Stimulated activated CD8-positive, alpha-beta memory T cell treated with anti-CD3 and anti-CD28 coated beads, Interleukin-4, amount 100 ng/mL, for 4 hours (primary cell): ENCODE results near the gene LAMA2.
"Not testable (repeated sequence)": the region's sequence is repeated elsewhere in the genome, so short reads cannot be mapped to it uniquely, and the experiment has no call there.

ENCODE experiments used
- DNase-seq, 2 donors: peaks; one replicate each; pipeline ENCODE4 v3.0.0-alpha.2; 2020; ENCODE audit warnings: low read depth in 2 of 2, low spot score in 1 of 2

The LAMA2 gene

GRCh38 chr6:129115471-129115870 is 232.5 kb downstream of the LAMA2 start:
- no peak for DNase-seq

- no peak for DNase-seq
Measured at GRCh38 chr6:129117355-129117754, 234.4 kb downstream of the LAMA2 start.

DNA sequence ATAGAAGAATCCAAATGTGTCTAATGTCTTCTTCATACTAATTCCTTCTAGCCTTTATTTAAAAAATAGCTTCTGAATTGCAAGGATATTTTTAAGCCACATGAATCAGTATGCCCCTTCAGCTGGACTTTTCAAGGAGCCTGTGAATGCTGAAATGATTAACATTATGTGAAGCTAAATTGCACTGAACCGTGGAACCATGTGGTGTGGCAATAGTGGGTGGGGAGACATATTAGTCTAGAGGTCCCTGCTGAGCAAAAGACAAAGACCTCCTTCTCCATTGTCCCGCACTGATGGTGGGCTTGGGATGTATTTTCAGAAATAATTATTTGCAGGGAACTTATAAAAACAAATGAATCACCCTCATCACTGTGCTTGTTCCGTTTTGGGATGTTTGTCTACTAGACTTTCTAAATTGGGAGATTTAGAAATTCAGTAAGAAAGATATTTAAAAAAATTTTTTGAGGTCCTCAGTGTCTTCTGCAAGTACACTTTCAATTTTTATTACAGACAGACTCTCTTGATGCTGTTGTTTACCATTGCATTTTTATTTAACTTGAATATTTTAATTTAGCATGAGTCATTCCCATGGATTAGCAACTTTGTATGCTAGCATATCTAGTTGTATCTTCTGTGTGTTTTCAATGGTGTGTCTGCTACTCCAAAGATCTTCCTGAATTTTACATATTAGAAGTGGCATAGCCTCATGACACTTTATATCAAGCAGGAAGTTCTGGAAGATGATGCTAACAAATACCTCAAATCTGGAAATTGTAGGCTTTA is 238.1 kb downstream of the LAMA2 start:
- DNase-seq: no peak

DNA sequence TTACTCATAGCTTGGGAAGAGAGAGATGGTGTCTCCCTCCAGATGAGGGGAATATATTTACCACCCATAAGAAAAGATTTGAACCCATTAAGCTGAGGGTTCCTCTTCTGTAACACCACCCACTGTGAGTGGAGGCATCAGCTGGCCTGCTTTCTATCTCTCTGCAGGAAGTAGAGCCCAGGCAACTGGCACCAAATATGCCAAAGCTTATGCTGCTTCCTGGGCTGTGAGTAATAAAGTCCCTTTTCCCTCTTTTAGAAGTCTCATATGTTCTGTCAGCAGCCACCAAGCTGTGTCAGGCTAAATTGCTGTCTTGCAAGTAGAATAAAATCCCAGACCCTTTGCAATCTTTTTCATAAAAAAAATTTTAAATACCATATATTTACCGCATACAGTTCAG is 241.4 kb downstream of the LAMA2 start:
- no peak for DNase-seq

DNA sequence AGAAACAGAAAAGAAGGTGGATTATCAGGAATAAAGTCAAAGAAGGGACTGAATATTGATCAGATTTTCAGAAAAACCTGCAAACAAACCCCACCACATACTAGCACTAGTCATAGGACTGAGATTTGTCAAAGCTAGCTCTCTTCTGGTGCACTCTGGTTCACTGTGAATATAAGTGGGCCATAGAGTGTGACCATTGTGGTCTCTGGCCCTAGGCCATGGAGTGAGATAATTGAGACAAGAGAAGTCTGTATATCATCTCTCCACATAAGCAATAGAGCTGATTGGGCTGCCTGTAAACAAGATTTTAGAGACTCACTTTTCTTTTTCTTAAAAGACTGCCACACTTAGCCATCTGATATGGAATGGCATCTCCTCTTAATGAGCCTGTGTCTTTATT is 247.2 kb downstream of the LAMA2 start:
- no peak for DNase-seq

DNA sequence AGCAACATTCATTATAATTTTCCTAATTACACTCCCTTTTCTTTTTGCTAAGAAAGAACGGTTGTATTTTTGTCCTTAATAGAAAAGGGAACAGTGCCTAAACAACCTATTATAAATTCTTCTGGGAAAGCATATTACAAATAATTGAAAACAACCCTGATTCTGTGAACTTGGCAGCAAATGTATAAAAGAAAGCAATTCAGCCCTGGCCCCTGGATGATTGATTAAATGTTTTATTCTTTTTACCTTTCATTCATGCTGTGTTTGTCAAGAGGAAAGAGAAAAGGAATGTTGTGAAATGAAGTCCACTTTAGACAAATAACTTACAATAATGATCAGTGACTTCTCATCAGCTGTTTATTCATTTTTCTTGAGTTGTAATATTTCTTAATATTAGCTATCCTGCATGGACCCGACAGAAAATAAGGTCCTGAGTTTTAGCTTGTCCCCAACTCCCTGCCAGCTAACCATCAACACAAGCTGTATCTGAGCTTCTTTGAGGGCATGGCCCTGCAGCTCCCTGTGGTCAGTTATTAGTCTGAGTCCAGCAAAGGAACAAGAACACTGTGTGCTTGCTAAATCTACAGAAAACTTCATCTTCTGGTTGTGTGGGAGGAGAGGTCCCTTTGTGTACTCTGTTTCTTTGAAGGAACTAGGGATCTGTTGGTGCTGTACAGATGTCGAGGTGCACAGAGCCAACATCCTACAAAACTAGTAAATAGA is 248.2 kb downstream of the LAMA2 start:
- DNase-seq: no peak

DNA sequence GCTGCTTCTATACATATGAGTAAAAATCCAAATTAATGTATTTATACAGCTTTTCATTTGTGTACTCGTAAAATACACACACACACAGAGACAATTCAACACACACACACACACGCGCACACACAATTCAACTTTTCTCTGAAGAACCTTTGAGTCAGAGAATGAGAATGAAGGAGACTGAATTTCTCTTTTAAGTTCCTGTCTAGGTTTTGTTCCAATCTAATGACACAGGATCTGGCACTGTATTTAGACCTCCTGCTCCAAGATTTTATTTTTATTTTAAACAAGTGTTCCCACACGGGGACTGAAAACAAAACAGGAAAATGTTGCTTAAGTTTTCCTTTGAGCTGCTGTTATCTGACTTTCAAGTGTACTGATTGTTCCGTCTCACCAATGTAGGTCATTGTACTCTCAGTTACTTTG is 250.8 kb downstream of the LAMA2 start:
- no peak for DNase-seq

- no peak for DNase-seq
Measured at GRCh38 chr6:129134535-129134934, 251.6 kb downstream of the LAMA2 start.

DNA sequence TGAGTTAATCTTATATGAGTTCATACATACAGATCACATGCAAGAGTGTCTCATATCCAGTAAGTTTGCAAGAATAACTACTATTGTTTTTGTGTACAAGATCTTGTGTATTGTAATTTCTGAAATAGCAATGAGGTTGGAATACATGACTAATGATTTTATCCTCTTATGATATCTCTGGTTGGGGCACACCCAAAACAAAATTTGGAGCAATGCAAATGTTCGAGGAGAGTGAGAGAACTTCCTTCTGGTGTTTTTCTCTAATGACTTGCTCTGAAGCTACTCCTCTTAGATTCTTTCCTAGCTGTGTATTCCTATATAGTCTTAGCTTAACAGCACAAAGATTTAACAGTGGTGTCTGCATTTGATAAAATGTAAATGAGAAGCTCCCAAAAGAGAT is 252.5 kb downstream of the LAMA2 start:
- DNase-seq: no peak

- DNase-seq: no peak
Measured at GRCh38 chr6:129136751-129137150, 253.8 kb downstream of the LAMA2 start.

DNA sequence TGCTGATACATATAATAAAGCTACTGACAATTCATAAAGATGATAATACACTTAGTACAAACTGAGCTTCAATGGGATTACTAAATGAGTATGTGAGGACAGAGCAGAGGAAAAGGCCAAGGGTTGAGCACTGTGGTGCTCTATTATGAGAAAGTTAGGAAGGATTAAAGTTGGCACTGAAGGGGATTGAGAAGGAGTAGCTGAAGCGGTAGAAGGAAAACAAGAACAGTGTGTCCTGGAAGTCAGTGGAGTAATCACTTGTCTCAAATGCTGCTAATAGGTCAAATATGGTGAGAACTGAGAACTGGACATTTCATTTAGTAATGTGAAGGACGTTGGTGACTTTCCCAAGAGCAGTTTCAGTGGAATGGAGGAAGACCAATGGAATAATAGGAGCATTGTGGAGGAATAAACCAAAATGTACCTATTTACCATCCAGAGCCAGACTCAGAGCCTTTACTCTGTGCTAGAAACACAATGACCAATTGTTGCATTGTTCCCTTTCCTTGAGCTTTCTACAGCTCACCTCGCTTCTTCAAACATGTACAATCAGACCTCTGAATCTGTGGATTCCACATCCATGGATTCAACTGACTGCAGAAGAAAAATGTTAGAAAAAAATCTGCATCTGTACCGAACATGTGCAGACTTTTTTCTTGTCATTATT is 255.9 kb downstream of the LAMA2 start:
- DNase-seq: no peak

- no peak for DNase-seq
Measured at GRCh38 chr6:129140526-129140925, 257.6 kb downstream of the LAMA2 start.

DNA sequence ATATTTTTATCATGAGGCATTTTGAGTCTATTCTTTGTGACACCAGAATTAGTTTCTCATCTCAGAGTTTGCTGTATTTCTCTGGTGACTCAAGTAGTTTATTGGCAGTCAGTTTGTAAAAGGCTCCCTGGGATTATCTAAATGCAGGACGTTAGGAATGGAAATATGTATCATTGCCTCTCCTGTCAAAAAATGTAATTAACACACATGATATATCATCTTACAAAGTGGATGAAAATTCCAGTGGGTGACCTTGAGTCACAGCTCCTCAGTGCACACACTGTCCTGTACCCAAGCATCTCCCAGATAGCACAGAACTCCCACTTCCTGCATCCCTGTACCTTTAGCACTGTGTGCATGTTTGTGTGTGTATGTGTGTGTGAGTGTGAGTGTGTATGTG is 258.6 kb downstream of the LAMA2 start:
- no peak for DNase-seq

DNA sequence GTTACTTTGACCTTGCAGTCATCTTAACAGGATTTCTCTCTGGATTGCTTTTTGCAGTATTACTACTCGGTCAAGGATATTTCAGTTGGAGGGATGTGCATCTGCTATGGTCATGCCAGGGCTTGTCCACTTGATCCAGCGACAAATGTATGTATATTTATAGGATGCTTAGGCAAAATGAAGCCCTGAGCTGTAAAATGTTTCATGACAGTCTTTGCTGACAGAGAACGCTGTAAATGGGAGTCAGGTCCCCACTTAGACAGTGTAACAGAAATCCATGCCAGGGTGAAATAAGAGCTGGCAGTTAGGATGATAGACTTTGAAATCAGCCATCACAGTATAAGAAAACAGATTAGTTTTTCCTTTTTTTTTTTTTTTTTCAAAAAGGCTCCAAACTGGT is 264.0 kb downstream of the LAMA2 start:
- DNase-seq: no peak

DNA sequence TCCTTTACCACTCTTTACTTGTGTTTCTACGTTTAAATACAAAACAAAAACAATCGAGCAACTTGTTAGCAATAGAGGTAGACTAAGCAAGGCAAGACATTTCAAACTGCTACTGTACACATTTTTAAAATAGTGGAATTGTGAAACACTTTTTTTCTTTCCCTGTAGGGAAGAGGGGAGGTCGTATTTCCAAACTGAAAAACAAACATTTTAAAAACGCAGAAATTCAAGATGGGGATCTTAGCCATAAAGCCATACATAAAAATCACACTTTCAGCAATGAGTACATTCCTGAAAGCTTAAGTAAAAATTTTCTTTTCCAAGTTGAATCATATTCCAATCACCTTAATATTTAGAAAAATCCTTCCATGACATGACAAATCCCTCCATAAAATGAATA is 267.6 kb downstream of the LAMA2 start:
- DNase-seq: no peak

GRCh38 chr6:129153257-129153656 is 270.3 kb downstream of the LAMA2 start:
- no peak for DNase-seq

DNA sequence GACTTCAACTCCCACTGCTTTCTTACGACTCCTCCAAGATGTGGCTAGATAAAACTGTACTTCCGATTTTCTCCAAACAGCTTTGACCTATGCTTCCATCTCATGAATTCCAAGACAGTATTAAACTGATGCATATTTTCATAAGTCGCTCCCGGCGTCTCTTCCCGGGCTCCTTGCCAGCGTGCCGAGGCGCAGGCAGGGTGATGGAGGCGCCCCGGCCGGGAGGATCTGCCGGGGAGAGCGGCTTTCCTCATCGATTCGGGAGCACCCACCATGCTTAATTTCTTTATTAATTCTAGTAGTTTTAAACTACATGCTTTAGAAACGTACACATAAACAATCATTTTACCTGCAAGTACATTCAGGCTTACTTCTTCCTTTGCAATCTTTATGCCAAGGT is 276.3 kb downstream of the LAMA2 start:
- not testable (repeated sequence) for DNase-seq

DNA sequence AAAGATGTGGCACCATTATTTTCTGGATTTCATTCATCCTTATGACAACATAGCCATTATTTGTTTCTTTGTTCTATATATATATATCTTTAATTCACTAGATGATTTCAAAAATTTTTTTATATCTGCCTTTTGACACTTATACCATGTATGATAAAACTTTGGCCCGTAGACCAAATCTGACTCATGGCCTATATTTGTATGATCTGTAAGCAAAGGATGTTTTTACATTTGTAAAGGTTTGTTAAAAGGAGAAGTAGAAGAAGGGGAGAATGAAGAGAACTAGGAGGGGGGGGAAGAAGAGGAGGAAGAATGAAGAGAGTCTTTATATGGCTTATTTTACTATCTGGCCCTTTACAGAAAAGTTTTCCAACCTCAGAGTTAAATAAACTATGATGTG is 279.7 kb downstream of the LAMA2 start:
- no peak for DNase-seq

DNA sequence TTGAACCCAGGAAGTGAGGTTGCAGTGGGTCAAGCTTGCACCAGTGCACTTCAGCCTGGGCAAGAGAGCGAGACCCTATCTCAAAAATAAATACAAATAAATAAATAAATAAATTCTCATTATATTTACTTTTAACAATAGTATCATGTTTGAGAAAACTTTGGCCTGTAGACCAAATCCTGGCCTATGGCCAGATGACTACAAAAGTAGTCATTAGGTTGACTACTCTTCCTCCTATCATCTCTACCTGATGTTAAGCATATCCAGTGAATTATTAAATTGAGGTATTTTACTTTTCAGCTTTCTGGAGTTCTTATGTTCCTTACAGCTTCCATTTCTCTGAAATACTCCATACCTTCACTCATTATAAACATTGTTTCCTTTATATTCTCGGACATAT is 280.6 kb downstream of the LAMA2 start:
- no peak for DNase-seq

- no peak for DNase-seq
Measured at GRCh38 chr6:129164032-129164431, 281.1 kb downstream of the LAMA2 start.

DNA sequence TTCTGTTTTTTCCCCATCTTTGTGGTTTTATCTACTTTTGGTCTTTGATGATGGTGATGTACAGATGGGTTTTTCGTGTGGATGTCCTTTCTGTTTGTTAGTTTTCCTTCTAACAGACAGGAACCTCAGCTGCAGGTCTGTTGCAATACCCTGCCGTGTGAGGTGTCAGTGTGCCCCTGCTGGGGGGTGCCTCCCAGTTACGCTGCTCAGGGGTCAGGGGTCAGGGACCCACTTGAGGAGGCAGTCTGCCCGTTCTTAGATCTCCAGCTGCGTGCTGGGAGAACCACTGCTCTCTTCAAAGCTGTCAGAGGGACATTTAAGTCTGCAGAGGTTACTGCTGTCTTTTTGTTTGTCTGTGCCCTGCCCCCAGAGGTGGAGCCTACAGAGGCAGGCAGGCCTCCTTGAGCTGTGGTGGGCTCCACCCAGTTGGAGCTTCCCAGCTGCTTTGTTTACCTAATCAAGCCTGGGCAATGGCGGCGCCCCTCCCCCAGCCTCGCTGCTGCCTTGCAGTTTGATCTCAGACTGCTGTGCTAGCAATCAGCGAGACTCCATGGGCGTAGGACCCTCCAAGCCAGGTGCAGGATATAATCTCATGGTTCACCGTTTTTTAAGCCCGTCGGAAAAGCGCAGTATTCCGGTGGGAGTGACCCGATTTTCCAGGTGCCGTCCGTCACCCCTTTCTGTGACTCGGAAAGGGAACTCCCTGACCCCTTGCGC is 289.5 kb downstream of the LAMA2 start:
- DNase-seq: not testable (repeated sequence)

DNA sequence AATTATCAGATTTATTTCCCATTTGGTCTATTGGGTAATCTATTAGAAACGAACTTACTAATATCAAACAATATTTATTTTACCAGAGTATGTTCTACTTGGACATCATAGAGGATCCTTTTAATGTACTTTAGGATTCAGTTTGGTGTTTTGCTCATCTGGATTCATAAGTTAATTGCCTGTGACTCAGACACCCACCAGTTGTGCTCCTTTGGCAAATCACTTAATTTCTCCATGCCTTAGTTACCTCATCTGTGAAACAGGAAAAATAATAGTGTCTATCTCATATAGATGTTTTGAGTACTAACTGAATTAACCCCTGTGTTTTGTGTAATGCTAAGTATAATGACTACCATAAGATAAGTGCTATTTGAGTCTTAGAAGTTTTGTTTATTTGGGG is 292.1 kb downstream of the LAMA2 start:
- no peak for DNase-seq
